Measurements from ENCODE around the gene PARD3B. TPM values are rescaled to one million over a fixed set of nuclear protein-coding genes. Genes with fewer than 3 reads are reported as not detected.

PARD3B gene
- total and polyA plus RNA-seq, 2 donors (not counting 1 experiment from before 2014, with no cell fraction given) = 7.4 to 20.6 TPM

- no peak for TF ChIP-seq EZH2 (IDR thresholded peaks at IDR 0.05; ENCODE audit: low read length, missing control alignments)
- TF ChIP-seq CTCF (conservative IDR thresholded peaks at IDR 0.05 in 1 of 2, IDR thresholded peaks at IDR 0.05 in 1 of 2; ENCODE audit: low read depth in 1 of 2, low read length in 2 of 2) = no peak
- DNase-seq (ENCODE audit: low read depth in 2 of 2) = no peak
- no peaks in the 10 kb centered on the region for H4K20me1 ChIP-seq (ENCODE audit: control insufficient read depth, extremely low read depth, insufficient read depth, low read length)
- no peaks in the 10 kb centered on the region for H3K4me1 ChIP-seq (ENCODE audit: control insufficient read depth, extremely low read depth, insufficient read depth, low read length)
- no peak overlapping the region for H3K27ac ChIP-seq (ENCODE audit: insufficient read depth, low read length)
- no peaks in the 10 kb centered on the region for H3K9me3 ChIP-seq (ENCODE audit: control insufficient read depth, insufficient read depth, low read depth, low read length)
- H3K36me3 ChIP-seq (ENCODE audit: control insufficient read depth, insufficient read depth, low read length) = no peaks in the 10 kb centered on the region
- no peak overlapping the region for H2AFZ ChIP-seq (ENCODE audit: low read length)
- H3K4me2 ChIP-seq (ENCODE audit: extremely low read depth, insufficient read depth, low read length) = no peak overlapping the region
- no peak overlapping the region for H3K4me3 ChIP-seq (replicated peaks in 1 of 4; ENCODE audit: control extremely low read depth in 1 of 4, insufficient read depth in 1 of 4, low read depth in 3 of 4, low read length in 4 of 4)
- H3K9ac ChIP-seq (ENCODE audit: insufficient read depth, low read length) = no peak overlapping the region
- no peaks in the 10 kb centered on the region for H3K79me2 ChIP-seq (ENCODE audit: control insufficient read depth, insufficient read depth, low read length)
- no peaks in the 10 kb centered on the region for H3K27me3 ChIP-seq (ENCODE audit: control insufficient read depth, insufficient read depth, low read length)
Measured at GRCh38 chr2:205473791-205474190, 928.5 kb downstream of the PARD3B start.

DNA sequence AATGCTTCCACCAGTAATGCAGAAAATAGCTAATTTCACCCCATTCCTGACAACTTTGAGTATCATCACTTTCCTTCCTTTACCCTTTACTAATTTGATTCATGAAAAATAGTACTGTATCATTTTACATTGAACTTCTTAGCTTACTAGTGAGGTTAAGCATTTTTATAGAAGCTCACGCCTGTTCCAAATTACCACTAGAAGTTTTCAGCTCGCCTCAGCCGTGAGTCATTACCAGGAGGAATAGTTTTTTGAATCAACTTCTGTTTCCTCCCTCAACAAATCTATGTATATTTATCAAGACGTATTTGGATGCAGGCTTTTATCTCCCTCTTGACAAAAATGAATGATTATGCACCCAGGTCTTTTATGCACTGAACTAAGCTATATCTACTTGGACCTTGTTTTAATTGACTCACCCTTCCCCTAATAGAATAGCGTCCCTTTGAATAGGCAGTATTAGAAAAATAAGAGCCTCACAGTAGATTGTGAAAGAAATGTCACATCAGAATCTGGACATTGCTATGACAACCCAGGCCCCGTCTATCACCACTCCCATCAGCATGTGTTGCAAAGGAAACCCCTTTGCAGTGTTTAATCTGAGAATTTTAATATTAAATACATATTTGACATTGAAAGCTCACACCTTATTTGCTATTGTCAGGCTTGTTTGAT, 929.6 kb downstream of the PARD3B start:
- H3K36me3 ChIP-seq (ENCODE audit: control insufficient read depth, insufficient read depth, low read length) = no peaks in the 10 kb centered on the region
- H3K4me3 ChIP-seq (replicated peaks in 1 of 4; ENCODE audit: control extremely low read depth in 1 of 4, insufficient read depth in 1 of 4, low read depth in 3 of 4, low read length in 4 of 4) = no peak overlapping the region
- TF ChIP-seq CTCF (conservative IDR thresholded peaks at IDR 0.05 in 1 of 2, IDR thresholded peaks at IDR 0.05 in 1 of 2; ENCODE audit: low read depth in 1 of 2, low read length in 2 of 2) (no peak), EZH2 (IDR thresholded peaks at IDR 0.05; ENCODE audit: low read length, missing control alignments) (no peak)
- no peaks in the 10 kb centered on the region for H3K27me3 ChIP-seq (ENCODE audit: control insufficient read depth, insufficient read depth, low read length)
- no peaks in the 10 kb centered on the region for H4K20me1 ChIP-seq (ENCODE audit: control insufficient read depth, extremely low read depth, insufficient read depth, low read length)
- H3K9ac ChIP-seq (ENCODE audit: insufficient read depth, low read length) = no peak overlapping the region
- no peaks in the 10 kb centered on the region for H3K4me1 ChIP-seq (ENCODE audit: control insufficient read depth, extremely low read depth, insufficient read depth, low read length)
- H3K27ac ChIP-seq (ENCODE audit: insufficient read depth, low read length) = no peak overlapping the region
- no peaks in the 10 kb centered on the region for H3K79me2 ChIP-seq (ENCODE audit: control insufficient read depth, insufficient read depth, low read length)
- H2AFZ ChIP-seq (ENCODE audit: low read length) = no peak overlapping the region
- H3K4me2 ChIP-seq (ENCODE audit: extremely low read depth, insufficient read depth, low read length) = no peak overlapping the region
- H3K9me3 ChIP-seq (ENCODE audit: control insufficient read depth, insufficient read depth, low read depth, low read length) = no peaks in the 10 kb centered on the region
- peak in 1 of 2 donors; percentile 73 for DNase-seq (ENCODE audit: low read depth in 2 of 2)

GRCh38 chr2:205475416-205475768, 930.1 kb downstream of the PARD3B start:
- Histone ChIP-seq H3K9me3 (ENCODE audit: control insufficient read depth, insufficient read depth, low read depth, low read length) (no peaks in the 10 kb centered on the region), H3K27me3 (ENCODE audit: control insufficient read depth, insufficient read depth, low read length) (no peaks in the 10 kb centered on the region), H3K27ac (ENCODE audit: insufficient read depth, low read length) (no peak overlapping the region), H2AFZ (ENCODE audit: low read length) (no peak overlapping the region), H4K20me1 (ENCODE audit: control insufficient read depth, extremely low read depth, insufficient read depth, low read length) (no peaks in the 10 kb centered on the region), H3K4me2 (ENCODE audit: extremely low read depth, insufficient read depth, low read length) (no peak overlapping the region), H3K9ac (ENCODE audit: insufficient read depth, low read length) (no peak overlapping the region), H3K4me1 (ENCODE audit: control insufficient read depth, extremely low read depth, insufficient read depth, low read length) (no peaks in the 10 kb centered on the region), H3K4me3 (replicated peaks in 1 of 4; ENCODE audit: control extremely low read depth in 1 of 4, insufficient read depth in 1 of 4, low read depth in 3 of 4, low read length in 4 of 4) (no peak overlapping the region), H3K79me2 (ENCODE audit: control insufficient read depth, insufficient read depth, low read length) (no peaks in the 10 kb centered on the region), H3K36me3 (ENCODE audit: control insufficient read depth, insufficient read depth, low read length) (no peaks in the 10 kb centered on the region)
- no peak for DNase-seq (ENCODE audit: low read depth in 2 of 2)
- no peak for TF ChIP-seq CTCF (conservative IDR thresholded peaks at IDR 0.05 in 1 of 2, IDR thresholded peaks at IDR 0.05 in 1 of 2; ENCODE audit: low read depth in 1 of 2, low read length in 2 of 2)
- no peak for TF ChIP-seq EZH2 (IDR thresholded peaks at IDR 0.05; ENCODE audit: low read length, missing control alignments)

Data from fibroblast of lung (primary cell).